ENCODE data around the gene CASP10. TPM values are rescaled to one million over a fixed set of nuclear protein-coding genes. Genes with fewer than 3 reads are reported as not detected.

Gene CASP10
- total and polyA plus RNA-seq, 8 donors = 2.6 to 34.9 (median 9.6) TPM

- no peak overlapping the region for H3K4me3 ChIP-seq
- WGBS, 5 donors = 88 to 98% (median 94%) methylated on average over 2 of the region's 2 CpGs
- peaks cover 0 to under 1% (median 0%) of the 10 kb centered on the region in 4 donors for H3K4me1 ChIP-seq
- H3K27ac ChIP-seq = no peak overlapping the region
- intact Hi-C loops (cut with DNase I; ENCODE audit: low total_unique reads) = no loop called here
- no peak for TF ChIP-seq EP300 (IDR thresholded peaks at IDR 0.05)
- no peak for TF ChIP-seq POLR2AphosphoS5 (IDR thresholded peaks at IDR 0.05)
- no peak for TF ChIP-seq POLR2A (IDR thresholded peaks at IDR 0.05)
- TF ChIP-seq CTCF (IDR thresholded peaks at IDR 0.05) = no peak
- no peaks in the 10 kb centered on the region for H3K27me3 ChIP-seq
- peaks cover 24 to 88% (median 84%) of the 10 kb centered on the region in 4 donors for H3K36me3 ChIP-seq
- no peaks in the 10 kb centered on the region for H3K9me3 ChIP-seq
- DNase-seq = no peak
Observed at GRCh38 chr2:201269764-201270163, 86.8 kb downstream of the CASP10 start.

GRCh38 chr2:201270293-201271001 is 87.5 kb downstream of the CASP10 start:
- no peak for DNase-seq
- H3K27ac ChIP-seq = no peak overlapping the region
- WGBS, 5 donors = 83 to 94% (median 91%) methylated on average over 9 of the region's 9 CpGs
- TF ChIP-seq POLR2A (IDR thresholded peaks at IDR 0.05) = no peak
- TF ChIP-seq EP300 (IDR thresholded peaks at IDR 0.05) = no peak
- no peak for TF ChIP-seq POLR2AphosphoS5 (IDR thresholded peaks at IDR 0.05)
- no peak for TF ChIP-seq CTCF (IDR thresholded peaks at IDR 0.05)
- no peak overlapping the region for H3K4me3 ChIP-seq
- intact Hi-C loops (cut with DNase I; ENCODE audit: low total_unique reads) = no loop called here
- H3K4me1 ChIP-seq = no peaks in the 10 kb centered on the region
- H3K36me3 ChIP-seq = peaks cover 25 to 95% (median 91%) of the 10 kb centered on the region in 4 donors
- H3K9me3 ChIP-seq = no peaks in the 10 kb centered on the region
- no peaks in the 10 kb centered on the region for H3K27me3 ChIP-seq

GRCh38 chr2:201271917-201272316 is 89.0 kb downstream of the CASP10 start:
- 87 to 97% (median 94%) methylated on average over 2 of the region's 2 CpGs for WGBS, 5 donors
- DNase-seq = no peak
- peaks cover 23 to 100% (median 99%) of the 10 kb centered on the region in 4 donors for H3K36me3 ChIP-seq
- intact Hi-C loops (cut with DNase I; ENCODE audit: low total_unique reads) = no loop called here
- no peaks in the 10 kb centered on the region for H3K9me3 ChIP-seq
- no peaks in the 10 kb centered on the region for H3K4me1 ChIP-seq
- no peak overlapping the region for H3K4me3 ChIP-seq
- H3K27me3 ChIP-seq = no peaks in the 10 kb centered on the region
- no peak overlapping the region for H3K27ac ChIP-seq
- TF ChIP-seq POLR2A (IDR thresholded peaks at IDR 0.05) (no peak), EP300 (IDR thresholded peaks at IDR 0.05) (no peak), POLR2AphosphoS5 (IDR thresholded peaks at IDR 0.05) (no peak), CTCF (IDR thresholded peaks at IDR 0.05) (no peak)

GRCh38 chr2:201273330-201273983 is 90.5 kb downstream of the CASP10 start:
- TF ChIP-seq CTCF (IDR thresholded peaks at IDR 0.05) (no peak), POLR2A (IDR thresholded peaks at IDR 0.05) (no peak), POLR2AphosphoS5 (IDR thresholded peaks at IDR 0.05) (no peak), EP300 (IDR thresholded peaks at IDR 0.05) (no peak)
- no peaks in the 10 kb centered on the region for H3K4me1 ChIP-seq
- H3K27me3 ChIP-seq = no peaks in the 10 kb centered on the region
- no peak overlapping the region for H3K27ac ChIP-seq
- peaks cover 22 to 100% (median 98%) of the 10 kb centered on the region in 4 donors for H3K36me3 ChIP-seq
- WGBS, 5 donors = 85 to 91% (median 90%) methylated on average over 9 of the region's 9 CpGs
- no peaks in the 10 kb centered on the region for H3K9me3 ChIP-seq
- DNase-seq = no peak
- intact Hi-C loops (cut with DNase I; ENCODE audit: low total_unique reads) = no loop called here
- H3K4me3 ChIP-seq = no peak overlapping the region

All from stomach (tissue), 9 donors.